GM13976 (cell line): ENCODE results near the gene ALKBH7.
A peak's percentile ranks its signal among the peaks of the same experiment; 100 is the strongest.
"Not testable (repeated sequence)": the region's sequence is repeated elsewhere in the genome, so short reads cannot be mapped to it uniquely, and the experiment has no call there.

ENCODE experiments used
- DNase-seq: peaks from one replicate; pipeline ENCODE4 v3.0.0; 2012; ENCODE audit warnings: low spot score
- in situ Hi-C: fragments of 300-500 bp; cut with MboI; formaldehyde crosslinking; loops from one replicate; pipeline ENCODE4 v1.12.0; 2022; ENCODE audit warnings: low sequenced_read_pairs, mixed read lengths, inconsistent platforms; ENCODE audit not compliant: unreplicated experiment
- TF ChIP-seq, protein P1 (sequence below): IDR thresholded peaks from 2 replicates; pipeline ENCODE4 v1.5.1; 2012; ENCODE audit warnings: borderline replicate concordance, mild to moderate bottlenecking; ENCODE audit not compliant: insufficient read depth; ENCODE audit errors: extremely low read depth, missing control alignments, control extremely low read depth

Gene ALKBH7

DNA sequence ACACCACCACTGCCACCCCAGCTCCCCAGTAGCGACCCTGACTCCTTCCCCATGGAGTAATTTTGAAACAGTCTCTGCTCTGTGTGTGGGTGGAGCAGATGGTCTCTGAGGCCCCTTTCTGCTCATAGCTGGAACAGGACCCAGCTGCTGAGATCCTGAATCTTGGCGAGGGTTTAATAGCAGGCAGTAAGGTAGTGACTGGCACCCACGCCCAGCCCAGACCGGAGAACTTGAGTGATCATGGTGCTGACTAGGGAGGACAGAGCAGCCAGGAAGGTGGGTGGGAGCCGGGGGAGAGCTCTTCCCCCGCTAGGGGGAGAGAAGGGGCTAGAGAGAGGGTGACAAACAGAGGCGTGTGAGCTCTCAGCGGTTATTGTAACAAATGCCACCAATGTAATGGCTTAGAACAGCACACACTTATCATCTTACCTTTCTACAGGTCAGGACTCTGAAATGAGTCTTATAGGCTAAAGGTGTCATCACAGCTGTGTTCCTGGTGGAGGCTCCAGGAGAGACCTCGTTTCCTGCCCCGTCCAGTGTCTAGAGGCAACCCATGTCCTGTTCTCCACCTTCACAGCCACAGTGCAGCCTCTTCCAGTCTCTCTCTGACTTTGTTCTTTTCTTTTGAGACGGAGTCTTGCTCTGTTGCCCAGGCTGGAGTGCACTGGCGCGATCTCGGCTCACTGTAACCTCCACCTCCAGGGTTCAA, 31.9 kb upstream of the ALKBH7 start:
- peak; percentile 39 for DNase-seq
- TF ChIP-seq, protein P1, sequence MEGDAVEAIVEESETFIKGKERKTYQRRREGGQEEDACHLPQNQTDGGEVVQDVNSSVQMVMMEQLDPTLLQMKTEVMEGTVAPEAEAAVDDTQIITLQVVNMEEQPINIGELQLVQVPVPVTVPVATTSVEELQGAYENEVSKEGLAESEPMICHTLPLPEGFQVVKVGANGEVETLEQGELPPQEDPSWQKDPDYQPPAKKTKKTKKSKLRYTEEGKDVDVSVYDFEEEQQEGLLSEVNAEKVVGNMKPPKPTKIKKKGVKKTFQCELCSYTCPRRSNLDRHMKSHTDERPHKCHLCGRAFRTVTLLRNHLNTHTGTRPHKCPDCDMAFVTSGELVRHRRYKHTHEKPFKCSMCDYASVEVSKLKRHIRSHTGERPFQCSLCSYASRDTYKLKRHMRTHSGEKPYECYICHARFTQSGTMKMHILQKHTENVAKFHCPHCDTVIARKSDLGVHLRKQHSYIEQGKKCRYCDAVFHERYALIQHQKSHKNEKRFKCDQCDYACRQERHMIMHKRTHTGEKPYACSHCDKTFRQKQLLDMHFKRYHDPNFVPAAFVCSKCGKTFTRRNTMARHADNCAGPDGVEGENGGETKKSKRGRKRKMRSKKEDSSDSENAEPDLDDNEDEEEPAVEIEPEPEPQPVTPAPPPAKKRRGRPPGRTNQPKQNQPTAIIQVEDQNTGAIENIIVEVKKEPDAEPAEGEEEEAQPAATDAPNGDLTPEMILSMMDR, result no peak
- in situ Hi-C loops, result no loop called here

DNA sequence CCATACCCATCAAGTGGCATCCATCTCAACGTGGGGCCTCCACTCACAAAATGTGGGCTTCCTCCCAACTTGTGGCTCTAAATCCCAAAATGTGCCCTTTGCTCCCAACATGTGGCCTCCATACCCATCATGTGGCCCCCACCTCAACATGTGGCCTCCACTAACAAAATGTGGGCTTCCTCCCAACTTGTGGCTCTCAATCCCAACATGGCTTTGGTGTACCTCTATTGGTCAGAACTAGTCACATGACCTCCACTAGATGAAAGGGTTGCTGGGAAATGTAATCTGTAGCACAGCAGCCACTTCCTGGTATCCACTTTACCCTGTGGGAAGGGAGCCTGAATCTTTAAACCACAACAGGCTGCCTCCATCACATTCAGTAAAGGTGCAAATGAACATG, 29.1 kb upstream of the ALKBH7 start:
- DNase-seq, result no peak
- in situ Hi-C loops, result no loop called here
- TF ChIP-seq, protein P1, result no peak

DNA sequence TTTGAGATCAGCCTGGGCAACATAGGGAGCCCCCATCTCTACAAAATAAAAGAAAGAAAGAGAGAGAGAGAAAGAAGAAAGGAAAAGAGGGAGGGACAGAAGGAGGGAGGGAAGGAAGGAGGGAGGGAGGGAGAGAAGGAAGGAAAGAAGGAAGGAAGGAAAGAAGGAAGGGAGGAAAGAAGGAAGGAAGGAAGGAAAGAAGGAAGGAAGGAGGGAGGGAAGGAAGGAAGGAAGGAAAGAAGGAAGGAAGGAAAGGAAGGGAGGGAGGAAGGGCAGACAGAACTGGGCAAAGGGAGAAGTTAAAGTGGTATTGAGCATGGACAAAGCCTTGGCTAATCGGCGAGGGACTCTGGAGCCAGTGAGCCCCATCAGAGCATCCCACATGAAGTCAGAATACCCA, 23.3 kb upstream of the ALKBH7 start:
- in situ Hi-C loops, result not testable (repeated sequence)

DNA sequence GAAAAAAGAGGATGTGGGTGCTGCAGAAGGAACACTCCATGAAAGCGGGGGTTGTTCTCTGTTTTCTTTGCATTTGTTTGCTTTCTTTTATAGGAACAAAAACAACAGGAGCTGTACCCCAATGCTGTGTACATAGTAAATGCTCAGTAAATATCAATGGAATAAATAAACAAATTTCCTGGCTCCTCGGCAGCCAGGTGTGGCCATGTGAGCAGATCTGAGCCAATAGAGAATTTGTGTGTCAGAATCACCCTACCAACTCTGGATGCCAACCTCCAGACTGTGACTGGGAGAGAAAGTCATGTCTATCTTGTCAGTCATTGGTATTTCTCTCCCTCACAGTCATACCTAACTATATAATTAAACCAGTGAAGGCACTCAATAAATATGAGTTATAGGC, 21.9 kb upstream of the ALKBH7 start:
- TF ChIP-seq, protein P1, result no peak
- in situ Hi-C loops, result no loop called here
- no peak for DNase-seq

More for the DNA sequence above, 23.3 kb upstream of the ALKBH7 start:
- not testable (repeated sequence) for DNase-seq

DNA sequence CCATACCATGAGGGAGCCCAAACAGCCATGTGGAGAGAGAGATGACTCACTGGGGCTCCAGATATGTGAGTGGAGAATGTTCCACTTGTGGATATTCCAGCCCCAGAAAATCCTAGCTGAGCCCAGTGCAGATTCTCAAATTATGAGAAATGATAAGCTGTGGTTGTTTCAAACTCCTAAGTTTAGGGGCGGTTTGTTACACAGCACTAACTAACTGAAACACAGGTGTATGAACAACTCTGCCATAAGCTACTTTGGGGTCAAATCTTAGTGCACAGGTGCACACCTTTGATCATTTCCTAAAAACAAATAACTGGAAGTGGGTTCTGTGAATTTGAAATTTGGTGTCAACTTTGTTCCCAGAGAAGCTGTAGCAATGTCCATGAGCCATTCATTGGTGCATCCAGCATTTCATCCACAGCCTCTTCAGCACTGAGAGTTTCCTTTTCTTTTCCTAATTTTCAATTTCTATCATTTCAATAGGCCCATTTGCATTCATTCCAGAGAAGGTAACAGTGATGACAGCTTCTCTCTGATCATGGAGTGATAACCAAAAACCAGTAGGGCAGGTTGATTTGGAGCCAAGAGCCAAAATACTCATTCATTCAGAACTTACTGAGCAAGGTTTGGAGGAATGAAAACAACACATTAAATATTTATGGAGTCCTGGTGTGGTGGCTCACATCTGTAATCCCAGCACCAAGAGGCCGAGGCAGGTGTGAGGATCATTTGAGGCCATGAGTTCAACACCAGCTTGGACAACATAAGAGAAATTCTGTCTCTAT, 20.0 kb upstream of the ALKBH7 start:
- in situ Hi-C loops, result no loop called here
- TF ChIP-seq, protein P1, result no peak
- no peak for DNase-seq

DNA sequence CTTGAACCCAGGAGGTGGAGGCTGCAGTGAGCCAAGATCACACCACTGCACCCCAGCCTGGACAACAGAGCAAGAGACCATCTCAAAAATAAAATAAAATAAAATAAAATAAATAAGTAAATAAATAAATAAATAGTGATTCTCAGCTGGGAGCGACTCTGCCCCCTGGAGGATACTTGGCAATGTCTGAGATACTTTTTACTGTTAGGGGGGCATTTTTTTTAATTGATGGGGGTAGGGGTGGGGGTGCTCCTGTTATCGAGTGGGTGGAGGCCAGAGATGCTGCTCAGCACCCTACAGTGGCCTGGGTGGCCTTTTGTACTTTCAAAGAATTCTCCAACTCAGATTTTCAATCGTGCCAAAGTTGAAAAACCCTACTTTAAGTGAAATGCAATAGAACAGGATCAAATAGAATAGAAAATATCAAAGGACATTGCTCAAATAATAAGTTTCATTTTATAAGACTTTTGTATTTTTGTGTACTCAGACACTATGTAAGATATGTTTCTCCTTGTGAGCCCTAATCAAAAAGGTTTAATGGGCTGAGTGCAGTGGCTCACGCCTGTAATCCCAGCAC, 18.4 kb upstream of the ALKBH7 start:
- in situ Hi-C loops, result no loop called here
- no peak for DNase-seq

DNA sequence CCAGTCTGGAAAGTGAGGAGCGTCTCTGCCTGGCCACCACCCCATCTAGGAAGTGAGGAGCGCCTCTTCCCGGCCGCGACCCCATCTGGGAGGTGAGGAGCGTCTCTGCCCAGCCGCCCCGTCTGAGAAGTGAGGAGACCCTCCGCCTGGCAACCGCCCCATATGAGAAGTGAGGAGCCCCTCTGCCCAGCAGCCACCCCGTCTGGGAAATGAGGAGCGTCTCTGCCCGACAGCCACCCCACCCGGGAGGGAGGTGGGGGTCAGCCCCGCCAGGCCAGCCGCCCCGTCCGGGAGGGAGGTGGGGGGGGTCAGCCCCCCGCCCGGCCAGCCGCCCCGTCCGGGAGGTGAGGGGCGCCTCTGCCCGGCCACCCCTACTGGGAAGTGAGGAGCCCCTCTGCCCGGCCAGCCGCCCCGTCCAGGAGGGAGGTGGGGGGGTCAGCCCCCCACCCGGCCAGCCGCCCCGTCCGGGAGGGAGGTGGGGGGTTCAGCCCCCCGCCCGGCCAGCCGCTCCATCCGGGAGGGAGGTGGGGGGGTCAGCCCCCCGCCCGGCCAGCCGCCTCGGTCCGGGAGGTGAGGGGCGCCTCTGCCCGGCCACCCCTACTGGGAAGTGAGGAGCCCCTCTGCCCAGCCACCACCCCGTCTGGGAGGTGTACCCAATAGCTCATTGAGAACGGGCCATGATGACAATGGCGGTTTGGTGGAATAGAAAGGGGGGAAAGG, 17.1 kb upstream of the ALKBH7 start:
- in situ Hi-C loops, DNase-seq: not testable (repeated sequence)

More for the DNA sequence above, 18.4 kb upstream of the ALKBH7 start:
- TF ChIP-seq, protein P1, result no peak
